ENCODE measurements around the gene CEMIP. TPM values are rescaled to one million over a fixed set of nuclear protein-coding genes. Genes with fewer than 3 reads are reported as not detected.

CEMIP gene
- total and polyA plus RNA-seq, 10 of the 15 experiments (the other 5 are each of a cell fraction or from before 2014, with no cell fraction given): 0.01 to 0.44 (median 0.16) TPM; not detected in 6

- TF ChIP-seq ZBTB33 (IDR thresholded peaks at IDR 0.05): no peak
Observed at GRCh38 chr15:80861731-80862170, 82.6 kb downstream of the CEMIP start (continued).

GRCh38 chr15:80864666-80865065, 85.5 kb downstream of the CEMIP start:
- no TSS peak for BruUV-seq (replicated peaks)
- ChIA-PET RAD21 (ENCODE audit: unreplicated experiment) (no interaction called here), POLR2A (no interaction called here), SMC1A (ENCODE audit: uncharacterized antibody, unreplicated experiment) (interaction anchor here (1.1 kb wide), 1 partner anchor 83 kb away, joined by 3 read pairs; no protein-coding TSS in a partner anchor), CTCF (no interaction called here)
- peaks cover 12 to 13% of the 10 kb centered on the region in 2 experiments for H3K27me3 ChIP-seq (replicated peaks in 1 of 2; ENCODE audit: control insufficient read depth in 2 of 2, insufficient read depth in 2 of 2, low read length in 1 of 2)
- H3K79me2 ChIP-seq (ENCODE audit: control insufficient read depth, insufficient read depth, low read length): no peaks in the 10 kb centered on the region
- no peak for ATAC-seq
- no peak overlapping the region for H3K4me2 ChIP-seq (ENCODE audit: control insufficient read depth, insufficient read depth)
- H3K9ac ChIP-seq (ENCODE audit: control insufficient read depth, insufficient read depth, low read length): no peak overlapping the region
- in situ Hi-C loops (cut with MboI) (no loop called here), intact Hi-C loops (cut with micrococcal nuclease; ENCODE audit: unreplicated experiment) (no loop called here)
- H2AFZ ChIP-seq (ENCODE audit: control insufficient read depth, low read depth, low read length): no peak overlapping the region
- no peak for DNase-seq (ENCODE audit: low read depth, low spot score)
- H3K36me3 ChIP-seq (ENCODE audit: control insufficient read depth in 2 of 2, insufficient read depth in 2 of 2, low read length in 1 of 2): no peaks in the 10 kb centered on the region
- WGBS (ENCODE audit: insufficient coverage, insufficient replicate concordance, low lambda C conversion rate, missing lambda C conversion rate): 43% methylated on average over 4 of the region's 4 CpGs
- no peak overlapping the region for H3K27ac ChIP-seq (ENCODE audit: control insufficient read depth, insufficient read depth)
- no peaks in the 10 kb centered on the region for H3K9me3 ChIP-seq (replicated peaks; ENCODE audit: control insufficient read depth, insufficient read depth, low read length)
- no peaks in the 10 kb centered on the region for H4K20me1 ChIP-seq (ENCODE audit: control insufficient read depth, insufficient read depth)
- no peak for FAIRE-seq
- no peaks in the 10 kb centered on the region for H3K4me1 ChIP-seq (ENCODE audit: control insufficient read depth, insufficient read depth, low read length)
- no peak overlapping the region for H3K4me3 ChIP-seq
- TF ChIP-seq BCLAF1 (IDR thresholded peaks at IDR 0.05): no peak
- no peak for TF ChIP-seq ZNF207 (IDR thresholded peaks at IDR 0.05; ENCODE audit: borderline replicate concordance)
- no peak for TF ChIP-seq SRF (IDR thresholded peaks at IDR 0.05; ENCODE audit: low read depth in 2 of 2, low read length in 2 of 2)
- TF ChIP-seq PBX3 (IDR thresholded peaks at IDR 0.05; ENCODE audit: insufficient replicate concordance, low read depth, low read length): no peak
- no peak for TF ChIP-seq SMARCA5 (IDR thresholded peaks at IDR 0.05)
- no peak for TF ChIP-seq WRNIP1 (IDR thresholded peaks at IDR 0.05; ENCODE audit: borderline replicate concordance, low read depth, low read length)
- no peak for TF ChIP-seq DPF2 (IDR thresholded peaks at IDR 0.05)
- TF ChIP-seq ZNF687 (IDR thresholded peaks at IDR 0.05): no peak
- TF ChIP-seq POLR2A (IDR thresholded peaks at IDR 0.05; ENCODE audit: low read depth, low read length): no peak

Data from GM12878 (cell line).